Stomach (tissue), 4 donors: ENCODE measurements around the gene GPC6.

ENCODE experiments used
- CTCF ChIP-seq, 7 experiments: fragments of 450-650 bp in 4 of 7; fragments of 200-600 bp in 3 of 7; sonication (generic) in 3 of 7; IDR thresholded peaks; one replicate each; pipeline ENCODE4 v1.5.1; 2016 to 2019; ENCODE audit warnings: antibody characterized with exemption in 7 of 7, control low read depth in 2 of 7, mild to moderate bottlenecking in 1 of 7
- EP300 ChIP-seq: sonication (generic); formaldehyde crosslinking; IDR thresholded peaks from one replicate; pipeline ENCODE4 v1.6.1; 2017; ENCODE audit warnings: antibody characterized with exemption
- POLR2A ChIP-seq, 4 donors: fragments of 450-650 bp; IDR thresholded peaks; one replicate each; pipeline ENCODE4 v1.6.1; 2016; ENCODE audit warnings: antibody characterized with exemption in 4 of 4, control low read depth in 2 of 4, mild to moderate bottlenecking in 1 of 4, moderate library complexity in 1 of 4
- POLR2AphosphoS5 ChIP-seq, 3 donors: sonication (generic); formaldehyde crosslinking; IDR thresholded peaks; one replicate each; pipeline ENCODE4 v1.6.1; 2016; ENCODE audit warnings: antibody characterized with exemption in 3 of 3

GRCh38 chr13:94395860-94396259, 1169.3 kb downstream of the GPC6 start:
- TF ChIP-seq POLR2A (IDR thresholded peaks at IDR 0.05) (no peak), POLR2AphosphoS5 (IDR thresholded peaks at IDR 0.05) (no peak), CTCF (IDR thresholded peaks at IDR 0.05) (no peak), EP300 (no peak)
